C4-2B (cell line): Measurements from ENCODE around the gene ZNF441.

Experiments used
- CTCF ChIP-seq: fragments of 450-650 bp; conservative IDR thresholded peaks from 2 replicates; pipeline ENCODE4 v1.5.1; 2017; ENCODE audit warnings: mild to moderate bottlenecking
- ZFX ChIP-seq: fragments of 450-650 bp; IDR thresholded peaks from 2 replicates; pipeline ENCODE4 v1.6.1; 2017

DNA sequence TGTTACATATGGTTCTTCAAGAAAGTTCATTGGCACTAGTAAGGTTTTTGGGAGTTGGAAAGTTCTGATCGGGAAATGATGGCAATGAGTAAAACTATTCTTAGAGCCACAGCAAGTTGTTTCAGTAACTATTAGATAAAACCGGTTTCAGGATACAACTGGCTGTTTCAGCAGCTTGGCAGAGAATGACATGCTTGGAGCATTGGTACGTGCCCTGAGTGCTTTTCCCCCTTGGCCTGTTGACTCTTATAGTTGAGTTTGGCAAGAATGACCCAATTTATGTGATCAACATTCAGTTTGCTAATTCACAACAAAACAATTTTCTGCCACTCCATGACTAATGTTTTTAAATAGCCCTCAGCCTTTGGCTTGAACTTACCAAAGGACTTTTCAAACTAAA, 20.7 kb downstream of the ZNF441 start:
- TF ChIP-seq CTCF (no peak), ZFX (no peak)
